Activated CD4-positive, alpha-beta T cell treated with anti-CD3 and anti-CD28 coated beads, Interleukin-2, amount 10 ng/mL, durations not matched to agents 7 days and 5 days (primary cell): Measurements from ENCODE around the gene DSCAM. TPM values are rescaled to one million over a fixed set of nuclear protein-coding genes. Genes with fewer than 3 reads are reported as not detected.

Experiments used
- CTCF ChIA-PET: fragments of 350-600 bp; sonication (Branson Sonifier 250); formaldehyde crosslinking; loops from one replicate; lab custom pipeline; 2021; ENCODE audit warnings: antibody characterized with exemption; lab: Charles Lee
- POLR2A ChIA-PET: fragments of 350-600 bp; sonication (Branson Sonifier 250); formaldehyde crosslinking; loops from one replicate; lab custom pipeline; 2021; ENCODE audit warnings: antibody characterized with exemption; lab: Charles Lee
- DNase-seq: peaks from one replicate; pipeline ENCODE4 v3.0.0-alpha.2; 2020
- H3K27ac Mint-ChIP-seq: one replicate; pipeline ENCODE4 v1.8.0; 2021; ENCODE audit warnings: mild to moderate bottlenecking, moderate library complexity, mixed read lengths
- H3K27me3 Mint-ChIP-seq: one replicate; pipeline ENCODE4 v1.8.0; 2021; ENCODE audit warnings: mixed read lengths
- H3K36me3 Mint-ChIP-seq: one replicate; pipeline ENCODE4 v1.8.0; 2021; ENCODE audit warnings: low read depth, mixed read lengths
- H3K4me1 Mint-ChIP-seq: one replicate; pipeline ENCODE4 v1.8.0; 2021; ENCODE audit warnings: mixed read lengths
- H3K4me3 Mint-ChIP-seq: one replicate; pipeline ENCODE4 v1.8.0; 2021; ENCODE audit warnings: mild to moderate bottlenecking, moderate library complexity, mixed read lengths
- H3K9me3 Mint-ChIP-seq: one replicate; pipeline ENCODE4 v1.8.0; 2021; ENCODE audit warnings: mixed read lengths
- total RNA-seq, 2 experiments: library from RNA; stranded (reverse); gene quantifications; one replicate each; pipeline ENCODE4 v1.2.3, GENCODE V29; 2021

The DSCAM gene
- total RNA-seq, 2 experiments from 2014 or later, result not detected

- H3K4me3 Mint-ChIP-seq, result no peak overlapping the region
- no peak for DNase-seq
- no peaks in the 10 kb centered on the region for H3K9me3 Mint-ChIP-seq
- ChIA-PET CTCF (interaction anchor here (0.8 kb wide), 1 partner anchor 15 kb away, joined by 3 read pairs; no protein-coding TSS in a partner anchor), POLR2A (interaction anchor here (0.6 kb wide), 1 partner anchor 260 kb away, joined by 3 read pairs; no protein-coding TSS in a partner anchor)
- no peaks in the 10 kb centered on the region for H3K36me3 Mint-ChIP-seq
- H3K27ac Mint-ChIP-seq, result no peak overlapping the region
- no peaks in the 10 kb centered on the region for H3K4me1 Mint-ChIP-seq
- no peaks in the 10 kb centered on the region for H3K27me3 Mint-ChIP-seq
Observed at GRCh38 chr21:40618191-40618973, 228.6 kb downstream of the DSCAM start.

GRCh38 chr21:40616377-40616704 lies 230.6 kb downstream of the DSCAM start:
- DNase-seq, result no peak
- CTCF ChIA-PET, result interaction anchor here (1.0 kb wide), 1 partner anchor 11 kb away, joined by 5 read pairs; no protein-coding TSS in a partner anchor
- Mint-ChIP-seq H3K4me1 (no peaks in the 10 kb centered on the region), H3K36me3 (no peaks in the 10 kb centered on the region), H3K27me3 (no peaks in the 10 kb centered on the region), H3K4me3 (no peak overlapping the region), H3K27ac (no peak overlapping the region), H3K9me3 (no peaks in the 10 kb centered on the region)
- POLR2A ChIA-PET, result interaction anchor here (0.7 kb wide), 1 partner anchor 1789 kb away, joined by 3 read pairs; no protein-coding TSS in a partner anchor

GRCh38 chr21:40615505-40616376 lies 231.2 kb downstream of the DSCAM start:
- Mint-ChIP-seq H3K27me3 (no peaks in the 10 kb centered on the region), H3K4me1 (no peaks in the 10 kb centered on the region), H3K36me3 (no peaks in the 10 kb centered on the region), H3K9me3 (no peaks in the 10 kb centered on the region), H3K4me3 (no peak overlapping the region), H3K27ac (no peak overlapping the region)
- ChIA-PET CTCF (interaction anchor here (1.0 kb wide), 1 partner anchor 10 kb away, joined by 5 read pairs; no protein-coding TSS in a partner anchor), POLR2A (interaction anchor here (0.7 kb wide), 1 partner anchor 1789 kb away, joined by 3 read pairs; no protein-coding TSS in a partner anchor)
- DNase-seq, result no peak

- Mint-ChIP-seq H3K36me3 (no peaks in the 10 kb centered on the region), H3K4me3 (no peak overlapping the region), H3K27me3 (no peaks in the 10 kb centered on the region), H3K9me3 (no peaks in the 10 kb centered on the region), H3K4me1 (no peaks in the 10 kb centered on the region), H3K27ac (no peak overlapping the region)
- no peak for DNase-seq
- ChIA-PET POLR2A (no interaction called here), CTCF (no interaction called here)
Observed at GRCh38 chr21:40613546-40614030, 233.4 kb downstream of the DSCAM start.

GRCh38 chr21:40610345-40610744 lies 236.6 kb downstream of the DSCAM start:
- ChIA-PET POLR2A (no interaction called here), CTCF (no interaction called here)
- DNase-seq, result no peak
- Mint-ChIP-seq H3K27me3 (no peaks in the 10 kb centered on the region), H3K36me3 (no peaks in the 10 kb centered on the region), H3K4me3 (no peak overlapping the region), H3K4me1 (no peaks in the 10 kb centered on the region), H3K27ac (no peak overlapping the region), H3K9me3 (peaks cover 4% of the 10 kb centered on the region)

GRCh38 chr21:40606341-40606740 lies 240.6 kb downstream of the DSCAM start:
- Mint-ChIP-seq H3K4me1 (no peaks in the 10 kb centered on the region), H3K4me3 (no peak overlapping the region), H3K27ac (no peak overlapping the region), H3K36me3 (no peaks in the 10 kb centered on the region), H3K9me3 (peaks cover 4% of the 10 kb centered on the region), H3K27me3 (no peaks in the 10 kb centered on the region)
- no peak for DNase-seq
- CTCF ChIA-PET, result interaction anchor here (1.9 kb wide), 1 partner anchor 10 kb away, joined by 5 read pairs; no protein-coding TSS in a partner anchor
- POLR2A ChIA-PET, result no interaction called here

GRCh38 chr21:40605094-40605493 lies 241.9 kb downstream of the DSCAM start:
- POLR2A ChIA-PET, result no interaction called here
- CTCF ChIA-PET, result interaction anchor here (1.9 kb wide), 1 partner anchor 11 kb away, joined by 5 read pairs; no protein-coding TSS in a partner anchor
- Mint-ChIP-seq H3K9me3 (peaks cover 4% of the 10 kb centered on the region), H3K27ac (no peak overlapping the region), H3K27me3 (no peaks in the 10 kb centered on the region), H3K4me1 (no peaks in the 10 kb centered on the region), H3K4me3 (no peak overlapping the region), H3K36me3 (no peaks in the 10 kb centered on the region)
- no peak for DNase-seq

GRCh38 chr21:40603774-40604173 lies 243.2 kb downstream of the DSCAM start:
- Mint-ChIP-seq H3K27ac (no peak overlapping the region), H3K36me3 (no peaks in the 10 kb centered on the region), H3K27me3 (no peaks in the 10 kb centered on the region), H3K4me1 (no peaks in the 10 kb centered on the region), H3K9me3 (peaks cover 4% of the 10 kb centered on the region), H3K4me3 (no peak overlapping the region)
- CTCF ChIA-PET, result no interaction called here
- POLR2A ChIA-PET, result no interaction called here
- DNase-seq, result no peak

- Mint-ChIP-seq H3K4me1 (no peaks in the 10 kb centered on the region), H3K36me3 (no peaks in the 10 kb centered on the region), H3K4me3 (no peak overlapping the region), H3K27me3 (no peaks in the 10 kb centered on the region), H3K27ac (no peak overlapping the region), H3K9me3 (no peaks in the 10 kb centered on the region)
- POLR2A ChIA-PET, result no interaction called here
- no peak for DNase-seq
- CTCF ChIA-PET, result no interaction called here
Observed at GRCh38 chr21:40602080-40602479, 244.9 kb downstream of the DSCAM start.

- Mint-ChIP-seq H3K36me3 (no peaks in the 10 kb centered on the region), H3K4me3 (no peak overlapping the region), H3K4me1 (no peaks in the 10 kb centered on the region), H3K27ac (no peak overlapping the region), H3K9me3 (no peaks in the 10 kb centered on the region), H3K27me3 (no peaks in the 10 kb centered on the region)
- ChIA-PET CTCF (no interaction called here), POLR2A (no interaction called here)
- no peak for DNase-seq
Observed at GRCh38 chr21:40595806-40596205, 251.2 kb downstream of the DSCAM start.

GRCh38 chr21:40587736-40588346 lies 259.1 kb downstream of the DSCAM start:
- Mint-ChIP-seq H3K9me3 (peaks cover 7% of the 10 kb centered on the region), H3K4me3 (no peak overlapping the region), H3K27me3 (no peaks in the 10 kb centered on the region), H3K27ac (no peak overlapping the region), H3K36me3 (no peaks in the 10 kb centered on the region), H3K4me1 (no peaks in the 10 kb centered on the region)
- ChIA-PET CTCF (no interaction called here), POLR2A (no interaction called here)
- no peak for DNase-seq

GRCh38 chr21:40586575-40586974 lies 260.4 kb downstream of the DSCAM start:
- ChIA-PET CTCF (no interaction called here), POLR2A (no interaction called here)
- no peak for DNase-seq
- H3K9me3 Mint-ChIP-seq, result peaks cover 7% of the 10 kb centered on the region
- no peaks in the 10 kb centered on the region for H3K4me1 Mint-ChIP-seq
- H3K27ac Mint-ChIP-seq, result no peak overlapping the region
- H3K4me3 Mint-ChIP-seq, result no peak overlapping the region
- no peaks in the 10 kb centered on the region for H3K27me3 Mint-ChIP-seq
- H3K36me3 Mint-ChIP-seq, result no peaks in the 10 kb centered on the region
